Right lung (tissue), 5 donors: ENCODE results near the gene SORCS2. TPM values are rescaled to one million over a fixed set of nuclear protein-coding genes. Genes with fewer than 3 reads are reported as not detected.

Experiments used
- DNase-seq, 2 donors: peaks; one replicate each; pipeline ENCODE4 v3.0.0-alpha.2; 2013
- polyA plus RNA-seq, 5 donors: library from polyadenylated mRNA; unstranded; fragments of 120-200 nt; gene quantifications; one replicate each; pipeline versions ENCODE4 v1.2.1 to v1.2.3, GENCODE V29; 2013; ENCODE audit warnings: inconsistent platforms in 1 of 5, low replicate concordance in 1 of 5; ENCODE audit not compliant: insufficient read length in 5 of 5, insufficient read depth in 1 of 5

The SORCS2 gene
- polyA plus RNA-seq, 5 donors: 4.8 to 8.6 (median 5.8) TPM

GRCh38 chr4:7788694-7789425 lies 596.5 kb downstream of the SORCS2 start:
- no peak for DNase-seq

- no peak for DNase-seq
These were observed 597.7 kb downstream of the SORCS2 start for GRCh38 chr4:7790023-7790422.

GRCh38 chr4:7790999-7791398 lies 598.7 kb downstream of the SORCS2 start:
- DNase-seq: no peak

Other genes starting within 250 kb of the SORCS2 start
- gene TADA2B, start 149.2 kb upstream of the SORCS2 start, polyA plus RNA-seq: 10 to 100 TPM; 11.6 to 18.2 (median 15.4) TPM
- 10 to 100 TPM; 26.8 to 31.2 (median 28.1) TPM for gene GRPEL1, start 124.5 kb upstream of the SORCS2 start, polyA plus RNA-seq
- gene PSAPL1, start 242.4 kb downstream of the SORCS2 start, polyA plus RNA-seq: under 1 TPM in 4 of 5 donors, not detected in 1; 0.04 to 0.10 (median 0.07) TPM